Spleen (tissue), 13 donors: ENCODE results near the gene PIK3C2B. TPM values are rescaled to one million over a fixed set of nuclear protein-coding genes. Genes with fewer than 3 reads are reported as not detected.

Experiments used
- DNase-seq: peaks from one replicate; pipeline ENCODE4 v3.0.0-alpha.2; 2020
- H3K27ac ChIP-seq, 8 donors: fragments of 200-600 bp; sonication (generic) in 7 of 8; 1 replicate in 4 of 8; 2 replicates in 4 of 8; pipeline versions ENCODE4 v1.5.0 to v1.8.0; 2016 to 2021; ENCODE audit warnings: inconsistent platforms in 4 of 8, mild to moderate bottlenecking in 4 of 8, moderate library complexity in 1 of 8
- H3K27me3 ChIP-seq, 7 donors: fragments of 200-600 bp; sonication (generic) in 6 of 7; replicated peaks in 1 of 7; 1 replicate in 4 of 7; 2 replicates in 3 of 7; pipeline versions ENCODE4 v1.5.0 to v1.8.0; 2016 to 2021; ENCODE audit warnings: inconsistent platforms in 3 of 7, mild to moderate bottlenecking in 1 of 7
- H3K36me3 ChIP-seq, 6 donors: fragments of 200-600 bp; sonication (generic) in 5 of 6; 1 replicate in 4 of 6; 2 replicates in 2 of 6; pipeline versions ENCODE4 v1.5.0 to v1.8.0; 2016 to 2021; ENCODE audit warnings: inconsistent platforms in 2 of 6
- H3K4me1 ChIP-seq, 6 donors: fragments of 200-600 bp; sonication (generic) in 5 of 6; 1 replicate in 3 of 6; 2 replicates in 3 of 6; pipeline versions ENCODE4 v1.5.0 to v1.8.0; 2016 to 2021; ENCODE audit warnings: inconsistent platforms in 3 of 6
- H3K4me3 ChIP-seq, 8 donors: fragments of 200-600 bp; sonication (generic) in 7 of 8; 1 replicate in 4 of 8; 2 replicates in 4 of 8; pipeline versions ENCODE4 v1.5.0 to v1.8.0; 2016 to 2021; ENCODE audit warnings: inconsistent platforms in 4 of 8, mild to moderate bottlenecking in 4 of 8, moderate library complexity in 2 of 8
- H3K9me3 ChIP-seq, 8 donors: fragments of 200-600 bp; sonication (generic) in 7 of 8; 1 replicate in 4 of 8; 2 replicates in 4 of 8; pipeline versions ENCODE4 v1.5.0 to v1.8.0; 2016 to 2021; ENCODE audit warnings: inconsistent platforms in 4 of 8
- CTCF ChIP-seq, 11 experiments: fragments of 200-600 bp in 7 of 11; fragments of 450-650 bp in 4 of 11; sonication (generic) in 4 of 11; IDR thresholded peaks in 8 of 11; conservative IDR thresholded peaks in 3 of 11; 1 replicate in 7 of 11; 2 replicates in 4 of 11; pipeline versions ENCODE4 v1.4.0 to v1.8.0; 2016 to 2021; ENCODE audit warnings: antibody characterized with exemption in 11 of 11, inconsistent platforms in 4 of 11, mild to moderate bottlenecking in 1 of 11
- POLR2A ChIP-seq, 3 donors: fragments of 450-650 bp; IDR thresholded peaks; one replicate each; pipeline ENCODE4 v1.5.1; 2017; ENCODE audit warnings: antibody characterized with exemption in 3 of 3, mild to moderate bottlenecking in 1 of 3
- POLR2AphosphoS5 ChIP-seq, 3 donors: sonication (generic); formaldehyde crosslinking; IDR thresholded peaks; one replicate each; pipeline ENCODE4 v1.5.1; 2017; ENCODE audit warnings: antibody characterized with exemption in 3 of 3
- WGBS, 5 donors: extraction: QIAGEN DNeasy Blood & Tissue Kit in 3 of 5; methylation state at CpG; one replicate each; pipeline versions ENCODE4 v1.1.5 to v1.1.7; 2013 to 2018; 5-methylcytosine and 5-hydroxymethylcytosine counted together
- intact Hi-C: fragments of 100-400 bp; cut with DNase I; formaldehyde crosslinking; loops from one replicate; pipeline ENCODE4 v1.15.0; 2023; ENCODE audit warnings: low total_unique reads
- long read RNA-seq, 2 donors: transcript quantifications; one replicate each; lab custom pipeline, GENCODE V29; 2026
- polyA plus RNA-seq, 3 donors: library from polyadenylated mRNA; stranded (reverse); fragments of 200-250 nt; gene quantifications; one replicate each; pipeline ENCODE4 v1.2.1, GENCODE V29; 2013
- total RNA-seq, 7 donors: library from RNA; depleted of rRNA in 3 of 7; stranded (reverse); fragments of >200 nt in 3 of 7; fragmentation: NEBNext Ultra II Directional in 4 of 7; extraction: Animal tissue kit (Norgen Biotek cat#: 25700) in 4 of 7; gene quantifications; one replicate each; pipeline versions ENCODE4 v1.1.0 to v1.2.1, GENCODE V29; 2016 to 2021
- donor health status: healthy with polysubstance abuse.
- donor health status: DM: no; HTN: no; CAD: no; lungs with moderate emphysema.
- donor health status: DM: no; HTN: no; CAD: no.
- donor health status: Bipolar disorder and iron deficiency.
- donor health status: healthy.
- donor health status: DM: no; HTN: no; CAD: no.
- donor health status: DM: yes; HTN: yes; CAD: no.

PIK3C2B gene
- total RNA-seq: 10 to 100 TPM; 45.8 to 72.2 (median 66.5) TPM
- 10 to 100 TPM in 2 of 3 donors, 1 to 10 TPM in 1; 9.5 to 22.4 (median 10.8) TPM for polyA plus RNA-seq
- long read RNA-seq, donor 1, transcript PIK3C2B-203 (2 exons, 846 nt): major isoform, 5 of 5 reads
- long read RNA-seq, donor 1, partial matches to known transcripts: 0 of 5 reads
- long read RNA-seq, donor 1, other reads (novel, unspliced or antisense): 0 of 5 reads
- long read RNA-seq, donor 2, partial matches to known transcripts: 0 of 5 reads
- long read RNA-seq, donor 2, other reads (novel, unspliced or antisense): 0 of 5 reads

- Histone ChIP-seq H3K27ac (peak within 1 kb of the TSS; percentile 74 to 97 (median 90)), H3K9me3 (no peaks in the 10 kb centered on the region), H3K4me1 (peaks cover 20 to 94% (median 66%) of the 10 kb centered on the region in 6 donors), H3K36me3 (peaks cover 0 to 9% (median 2%) of the 10 kb centered on the region in 6 donors), H3K27me3 (no peaks in the 10 kb centered on the region), H3K4me3 (peak within 1 kb of the TSS; percentile 66 to 95 (median 88))
- WGBS, 5 donors: 0% methylated on average over 26 to 69 of the region's 69 CpGs
- TF ChIP-seq POLR2AphosphoS5 (IDR thresholded peaks at IDR 0.05) (peak; percentile 77 to 89 (median 85)), POLR2A (IDR thresholded peaks at IDR 0.05) (peak in 2 of 3 donors; percentile 32 to 38), CTCF (IDR thresholded peaks at IDR 0.05 in 8 of 11, conservative IDR thresholded peaks at IDR 0.05 in 3 of 11) (peak in 10 of 11 experiments; percentile 25 to 79 (median 68))
- intact Hi-C loops: no loop called here
- peak; percentile 95 for DNase-seq
Observed at GRCh38 chr1:204494281-204495077, at the start of gene PIK3C2B. PIK3C2B (minus strand) TSS chr1:204494805; CDS start chr1:204469802, 25,003 bp downstream.

- intact Hi-C loops: no loop called here
- H3K36me3 ChIP-seq: peaks cover 6 to 100% (median 95%) of the 10 kb centered on the region in 6 donors
- peak overlapping the region in 7 of 8 donors; percentile 6 to 79 (median 68) for H3K27ac ChIP-seq
- no peak for DNase-seq
- H3K27me3 ChIP-seq: no peaks in the 10 kb centered on the region
- no peak overlapping the region for H3K4me3 ChIP-seq
- no peaks in the 10 kb centered on the region for H3K9me3 ChIP-seq
- no peak for TF ChIP-seq POLR2AphosphoS5 (IDR thresholded peaks at IDR 0.05)
- TF ChIP-seq POLR2A (IDR thresholded peaks at IDR 0.05): no peak
- no peak for TF ChIP-seq CTCF (IDR thresholded peaks at IDR 0.05 in 8 of 11, conservative IDR thresholded peaks at IDR 0.05 in 3 of 11)
- peaks cover 5 to 49% (median 20%) of the 10 kb centered on the region in 6 donors for H3K4me1 ChIP-seq
- 43 to 73% (median 63%) methylated on average over 2 of the region's 2 CpGs for WGBS, 5 donors
Observed at GRCh38 chr1:204544321-204544720, 49.7 kb upstream of the PIK3C2B start.

GRCh38 chr1:204541626-204542025 lies 47.0 kb upstream of the PIK3C2B start:
- peaks cover 5 to 47% (median 19%) of the 10 kb centered on the region in 6 donors for H3K4me1 ChIP-seq
- intact Hi-C loops: no loop called here
- peaks cover 6 to 100% (median 90%) of the 10 kb centered on the region in 6 donors for H3K36me3 ChIP-seq
- no peaks in the 10 kb centered on the region for H3K9me3 ChIP-seq
- no peak for DNase-seq
- H3K4me3 ChIP-seq: no peak overlapping the region
- WGBS, 5 donors: 70 to 87% (median 75%) methylated on average over 2 of the region's 2 CpGs
- H3K27ac ChIP-seq: no peak overlapping the region
- no peaks in the 10 kb centered on the region for H3K27me3 ChIP-seq
- TF ChIP-seq POLR2A (IDR thresholded peaks at IDR 0.05) (no peak), POLR2AphosphoS5 (IDR thresholded peaks at IDR 0.05) (no peak), CTCF (IDR thresholded peaks at IDR 0.05 in 8 of 11, conservative IDR thresholded peaks at IDR 0.05 in 3 of 11) (no peak)

- TF ChIP-seq POLR2A (IDR thresholded peaks at IDR 0.05) (no peak), POLR2AphosphoS5 (IDR thresholded peaks at IDR 0.05) (no peak), CTCF (IDR thresholded peaks at IDR 0.05 in 8 of 11, conservative IDR thresholded peaks at IDR 0.05 in 3 of 11) (no peak)
Observed at GRCh38 chr1:204532832-204533231, 38.2 kb upstream of the PIK3C2B start.

More at GRCh38 chr1:204532832-204533231, 38.2 kb upstream of the PIK3C2B start:
- no peak for DNase-seq
- Histone ChIP-seq H3K27me3 (no peaks in the 10 kb centered on the region), H3K4me3 (no peak overlapping the region), H3K27ac (no peak overlapping the region), H3K9me3 (no peaks in the 10 kb centered on the region), H3K4me1 (peaks cover 0 to 44% (median 9%) of the 10 kb centered on the region in 6 donors), H3K36me3 (peaks cover 0 to 100% (median 89%) of the 10 kb centered on the region in 6 donors)
- intact Hi-C loops: no loop called here
